M059J (cell line): Measurements from ENCODE around the gene PARP11. TPM values are rescaled to one million over a fixed set of nuclear protein-coding genes. Genes with fewer than 3 reads are reported as not detected.

Source experiments
- DNase-seq: peaks from one replicate; pipeline ENCODE4 v3.0.0-alpha.2; 2012; ENCODE audit warnings: low read depth
- total RNA-seq: library from RNA; depleted of rRNA; stranded (reverse); fragments of >200 nt; shearing (Covaris generic); gene quantifications from 2 replicates; pipeline ENCODE4 v1.2.3, GENCODE V29; 2014

The PARP11 gene
- total RNA-seq, 1 experiment from 2014 or later = 3.1 TPM

DNA sequence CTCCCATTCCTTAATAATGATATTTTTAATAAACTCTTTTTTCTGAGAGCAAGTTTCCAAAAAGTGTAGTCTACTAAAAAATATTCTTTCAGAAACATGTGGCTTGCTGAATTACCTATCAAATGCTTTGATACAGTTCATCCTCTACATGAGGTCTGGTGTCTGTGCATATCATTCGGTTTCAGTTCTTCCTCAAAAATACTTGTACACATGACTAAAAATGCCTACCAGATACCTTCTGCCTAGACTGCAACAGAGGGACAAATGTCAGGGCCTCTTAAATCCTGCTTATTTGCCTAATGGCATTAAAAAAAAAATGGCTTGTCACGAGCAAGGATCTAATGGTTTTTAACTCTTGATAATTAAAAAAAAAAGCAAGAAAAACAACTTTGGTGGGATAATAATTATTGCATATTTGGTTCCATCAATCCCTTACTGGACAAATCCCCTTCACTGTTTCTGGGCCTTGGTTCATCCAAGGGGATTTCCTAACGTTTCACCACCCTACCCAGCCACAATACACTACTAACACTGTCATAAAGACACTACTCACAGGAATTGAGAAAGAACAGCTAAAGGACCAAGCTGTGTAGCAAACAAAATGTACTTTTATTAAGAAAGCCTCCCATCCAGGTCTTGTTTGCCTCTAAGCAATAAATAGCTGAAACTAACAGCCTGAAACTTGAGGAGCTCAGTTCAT lies 45.7 kb downstream of the PARP11 start:
- no peak for DNase-seq

DNA sequence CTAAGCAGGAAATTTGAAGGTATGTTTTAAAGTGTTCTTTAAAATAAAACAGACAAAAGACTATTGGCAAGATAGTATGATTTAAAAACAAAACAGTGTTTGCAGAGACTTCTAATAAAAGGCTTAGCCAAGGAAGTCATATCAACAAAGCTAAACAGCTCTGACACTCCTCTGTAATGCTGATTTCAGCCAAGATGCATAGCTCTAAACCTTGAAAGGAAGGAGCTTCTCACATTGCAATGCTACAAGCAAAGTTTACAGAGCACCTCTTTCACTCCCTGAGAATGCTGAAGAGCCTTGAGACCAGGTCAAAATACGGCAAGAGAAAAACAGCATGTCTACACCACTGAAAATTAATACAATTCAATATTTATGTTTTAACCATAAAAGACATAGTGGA lies 51.8 kb downstream of the PARP11 start:
- DNase-seq = no peak

DNA sequence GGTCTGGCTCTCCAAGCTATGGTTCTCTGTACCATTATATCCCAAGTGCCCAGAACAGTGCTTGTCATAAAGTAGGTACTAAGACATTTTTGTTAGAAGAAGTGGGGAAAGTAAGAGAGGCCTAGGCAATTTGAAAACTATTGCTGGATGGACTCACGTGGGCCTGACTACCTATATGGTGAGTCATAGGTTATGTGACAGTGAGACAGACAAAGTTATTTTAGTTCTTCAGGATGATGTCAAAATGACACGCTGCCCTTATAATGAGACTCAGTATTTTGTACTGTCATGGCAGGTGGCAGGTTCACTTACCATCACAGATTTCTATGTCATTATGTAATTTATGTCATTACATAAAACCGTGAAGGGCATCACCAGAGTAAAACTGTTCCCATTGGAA lies 53.1 kb downstream of the PARP11 start:
- DNase-seq = peak; percentile 54

DNA sequence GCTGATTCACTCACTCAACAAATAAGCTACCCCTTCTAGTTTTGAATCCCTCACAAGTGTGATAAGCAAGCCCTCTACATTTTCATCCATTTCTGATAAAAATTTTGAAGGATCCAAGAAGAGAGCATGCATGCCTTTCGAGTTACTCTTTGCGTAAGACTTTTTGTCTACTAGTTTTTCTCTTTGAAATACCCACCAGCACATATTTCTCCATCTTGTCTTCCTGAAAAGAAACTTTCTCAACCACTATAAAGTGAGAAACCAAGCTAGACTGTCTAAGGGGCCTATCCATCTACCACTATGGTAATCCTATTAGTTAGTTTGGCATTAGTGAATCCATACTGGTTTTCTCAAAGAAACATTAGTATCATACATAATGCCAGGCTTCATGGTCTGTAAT lies 56.9 kb downstream of the PARP11 start:
- DNase-seq = no peak

DNA sequence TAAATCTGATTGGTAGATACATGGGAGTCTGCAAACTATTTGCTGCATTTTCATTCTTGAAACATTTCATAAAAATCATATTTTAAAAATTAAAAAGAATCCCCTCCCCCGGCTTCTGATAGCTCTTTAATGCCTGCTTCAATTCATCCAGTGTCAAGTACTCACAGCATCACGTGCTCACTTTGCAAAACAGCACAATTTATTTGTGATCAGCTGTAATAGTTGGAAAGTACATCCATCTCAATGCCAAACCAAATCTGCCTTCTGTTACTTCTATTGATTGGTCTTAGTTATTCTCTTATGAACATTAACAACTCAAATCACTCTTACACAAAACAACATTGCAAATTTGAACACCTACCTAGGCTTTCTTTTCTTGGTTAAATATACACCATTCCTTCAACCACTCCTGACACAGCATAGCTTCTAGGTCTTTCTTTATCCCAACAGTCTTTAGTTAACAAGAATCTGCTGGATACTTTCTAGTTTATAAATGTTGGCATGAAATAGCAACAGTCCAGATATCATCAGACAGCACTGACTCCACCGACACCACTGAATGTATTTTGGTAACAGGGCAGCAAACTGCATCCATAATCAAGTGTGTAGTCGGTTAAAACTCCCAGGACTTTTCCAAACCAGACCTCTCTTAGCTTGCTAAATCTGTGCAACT lies 58.0 kb downstream of the PARP11 start:
- DNase-seq = no peak

DNA sequence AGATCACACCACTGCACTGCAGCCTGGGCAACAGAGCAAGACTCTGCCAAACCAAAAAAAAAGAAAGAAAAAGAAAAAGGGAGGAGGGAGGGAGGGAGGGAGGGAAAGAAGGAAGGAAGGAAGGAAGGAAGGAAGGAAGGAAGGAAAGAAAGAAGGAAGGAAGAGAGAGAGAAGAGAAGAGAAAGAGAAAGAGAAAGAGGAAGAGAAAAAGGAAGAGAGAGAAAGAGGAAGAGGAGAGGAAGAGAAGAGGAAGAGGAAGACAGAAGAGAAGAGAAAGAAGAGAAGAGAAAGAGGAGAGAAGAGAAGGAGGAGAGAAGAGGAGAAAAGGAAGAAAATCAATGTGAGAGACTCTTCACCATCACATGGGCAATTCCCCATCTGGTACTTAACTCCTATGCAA lies 62.7 kb downstream of the PARP11 start:
- DNase-seq = no peak

DNA sequence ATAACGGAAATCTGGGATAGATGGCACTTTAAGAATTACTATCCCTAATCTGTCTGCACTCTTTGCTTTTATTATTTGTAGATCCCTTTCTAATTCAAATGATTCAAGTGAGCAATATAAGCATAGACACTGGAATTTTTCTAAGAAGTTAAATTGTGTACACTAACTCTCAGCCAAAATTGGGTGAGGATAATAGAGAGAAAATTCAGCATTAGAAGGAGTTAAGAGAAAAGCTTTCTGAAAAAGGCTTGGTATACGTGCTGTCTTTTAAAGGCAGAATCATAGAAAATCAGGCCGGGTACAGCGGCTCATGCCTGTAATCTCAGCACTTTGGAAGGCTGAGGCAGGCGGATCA lies 63.2 kb downstream of the PARP11 start:
- DNase-seq = no peak

DNA sequence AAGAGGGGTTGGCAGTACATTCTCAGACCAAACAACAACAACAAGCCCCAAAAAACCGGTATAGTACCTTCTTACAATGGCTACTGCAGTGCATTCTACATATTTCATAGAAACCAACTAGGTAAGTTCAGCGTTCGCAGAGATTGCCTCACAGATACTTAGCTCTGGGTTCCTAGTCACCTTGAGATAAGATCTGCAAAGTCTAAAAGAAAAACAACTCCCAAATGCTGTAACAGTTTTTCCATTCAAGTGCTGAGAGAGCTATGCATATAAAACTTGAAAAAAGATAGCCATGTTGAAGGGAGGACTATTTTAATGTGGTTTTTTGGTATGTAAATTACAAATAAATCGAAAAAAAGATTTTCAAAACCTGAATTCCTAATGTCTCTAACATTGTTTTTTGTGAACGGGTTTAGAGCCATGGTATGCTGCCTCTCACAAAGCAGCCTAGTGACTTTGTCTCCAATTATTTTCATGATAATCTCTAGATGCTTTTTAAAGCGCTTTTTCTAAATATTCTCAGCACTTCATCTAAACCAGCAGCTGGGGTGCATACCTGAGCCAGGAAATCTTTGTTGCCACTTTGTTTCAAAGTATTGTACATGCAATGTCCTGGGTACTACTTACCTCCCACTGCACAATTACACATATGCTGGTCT lies 63.7 kb downstream of the PARP11 start:
- DNase-seq = peak; percentile 3

DNA sequence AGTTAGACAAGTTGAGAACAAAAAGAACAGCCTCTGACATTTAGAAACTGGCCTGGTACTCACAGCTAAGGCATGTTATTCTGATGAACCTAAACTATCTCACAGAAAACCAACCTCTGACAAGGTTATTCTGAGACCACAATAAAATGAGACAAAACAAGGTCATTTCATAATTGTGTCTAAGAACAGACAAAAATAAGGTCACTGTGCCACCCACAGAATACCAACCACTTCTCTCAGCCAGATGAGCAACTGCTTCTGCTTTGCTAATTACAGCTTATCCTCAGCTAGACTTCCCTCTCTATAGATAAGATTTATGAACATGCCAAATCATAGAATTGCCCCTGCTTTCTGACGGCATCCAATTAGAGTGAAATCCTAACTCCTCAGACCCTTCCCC lies 68.1 kb downstream of the PARP11 start:
- no peak for DNase-seq

DNA sequence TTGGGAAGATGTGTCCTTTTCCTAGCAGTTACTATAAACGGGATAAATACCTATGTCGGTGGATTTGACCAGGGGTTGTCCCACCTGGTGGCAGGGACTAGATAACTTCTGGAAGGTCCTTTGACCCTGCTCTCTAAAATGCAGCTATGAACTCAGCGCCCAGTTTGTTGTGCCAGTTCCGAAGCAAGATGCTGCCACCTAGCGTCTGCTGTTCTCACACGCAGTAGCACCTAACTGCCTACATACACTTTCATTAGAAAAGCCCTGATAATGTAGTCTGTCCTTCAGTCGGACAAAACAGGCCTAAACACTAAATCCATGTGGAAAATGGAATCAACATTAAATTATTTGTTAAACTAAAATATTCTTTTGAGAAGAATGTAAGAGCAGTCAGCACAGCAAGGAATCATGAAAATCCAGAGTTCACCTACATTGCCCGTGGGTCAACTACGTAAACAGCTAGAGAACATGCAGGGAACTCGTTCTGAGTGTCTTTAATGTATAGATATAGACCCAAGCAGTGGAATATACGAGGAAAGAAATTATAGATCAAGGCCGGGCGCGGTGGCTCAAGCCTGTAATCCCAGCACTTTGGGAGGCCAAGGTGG lies 69.2 kb downstream of the PARP11 start:
- peak; percentile 55 for DNase-seq

DNA sequence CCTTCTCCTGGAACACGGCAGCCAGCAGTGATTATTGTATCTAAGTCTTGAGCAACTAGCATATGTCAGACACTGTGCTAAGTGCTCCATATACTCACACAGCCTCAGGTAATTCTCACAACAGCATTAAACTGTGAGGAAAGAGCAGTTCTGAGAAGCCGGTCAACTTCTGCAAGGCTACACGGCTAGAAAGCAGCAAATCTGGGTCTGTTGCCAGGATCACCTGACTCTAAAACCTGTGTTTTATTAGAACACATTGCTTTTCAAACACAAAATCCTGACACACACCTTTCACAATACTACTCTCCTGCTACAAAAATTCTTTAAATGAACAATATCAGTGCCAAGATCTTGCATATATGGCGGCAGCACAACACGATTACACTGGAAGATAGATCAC lies 70.5 kb downstream of the PARP11 start:
- DNase-seq = no peak

DNA sequence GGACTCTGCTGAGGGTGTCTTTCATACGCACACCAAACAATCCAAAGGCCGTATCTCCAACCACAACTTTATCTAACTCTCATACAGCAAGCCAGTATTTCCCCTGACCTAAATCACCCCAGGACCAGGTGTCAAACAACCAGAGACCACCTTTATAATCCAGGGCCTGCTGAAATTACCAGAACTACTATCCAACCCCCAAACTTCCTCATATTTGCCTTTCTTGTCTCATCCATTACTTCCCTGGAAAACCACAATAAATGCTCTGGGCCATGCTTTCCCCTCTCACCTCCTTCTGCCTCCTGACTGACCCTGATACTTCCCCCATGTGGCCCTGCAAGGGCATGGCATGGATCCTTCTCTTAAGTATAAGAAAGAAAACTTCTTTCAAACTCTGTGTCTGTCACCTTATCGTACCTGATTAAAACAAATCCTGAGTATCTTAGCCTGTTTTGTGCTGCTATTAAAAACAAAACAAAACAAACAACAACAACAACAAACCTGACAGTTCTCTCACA lies 75.6 kb downstream of the PARP11 start:
- no peak for DNase-seq

DNA sequence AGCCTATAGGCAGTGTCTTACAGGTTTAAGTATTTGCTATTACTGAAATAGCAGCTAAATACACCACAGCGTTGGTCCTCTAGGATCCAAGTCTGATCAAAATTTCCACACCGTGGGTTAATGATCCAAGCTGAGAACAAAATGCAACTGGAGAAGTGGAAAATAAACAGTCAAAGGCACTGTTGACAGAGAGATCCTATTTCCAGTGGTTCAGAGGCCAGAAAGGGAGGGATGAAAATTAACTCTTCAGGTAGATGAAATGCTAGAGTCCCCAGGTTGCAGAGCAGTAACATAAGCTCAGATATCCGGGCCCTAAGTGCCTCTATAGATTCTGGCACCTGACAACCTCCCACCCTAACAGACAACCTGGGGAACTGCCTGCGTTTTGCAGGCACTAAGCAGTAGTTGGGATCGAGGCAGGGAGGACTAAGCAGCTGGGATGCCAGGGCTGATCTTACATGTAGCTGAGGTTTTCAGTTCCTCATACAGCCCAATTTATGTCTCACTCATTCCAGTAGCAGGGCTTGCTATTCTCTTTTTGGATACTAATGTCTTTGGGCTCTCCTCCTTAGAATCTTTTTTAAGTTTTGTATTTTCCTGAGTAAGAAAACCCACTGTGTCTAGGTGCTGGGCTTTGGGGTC lies 77.6 kb downstream of the PARP11 start:
- DNase-seq = no peak

DNA sequence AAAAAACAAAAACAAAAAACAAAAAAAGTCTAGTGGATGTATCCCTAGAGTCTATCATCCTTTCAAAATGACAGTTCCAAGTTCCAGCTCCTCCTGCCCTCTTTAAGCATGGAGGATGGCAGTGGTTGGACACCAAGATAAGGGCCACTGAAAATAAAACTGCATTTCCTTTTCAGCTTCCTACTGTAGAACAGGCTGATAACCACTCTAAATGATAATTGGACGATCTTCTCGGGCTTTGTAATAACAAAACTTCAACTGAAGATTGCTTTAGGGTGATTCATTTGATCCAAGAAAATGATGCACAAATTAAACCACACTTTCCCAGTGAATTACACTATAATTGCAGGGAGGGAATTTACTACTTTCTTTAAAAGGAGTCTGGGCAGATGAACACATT lies 78.1 kb downstream of the PARP11 start:
- peak; percentile 4 for DNase-seq

DNA sequence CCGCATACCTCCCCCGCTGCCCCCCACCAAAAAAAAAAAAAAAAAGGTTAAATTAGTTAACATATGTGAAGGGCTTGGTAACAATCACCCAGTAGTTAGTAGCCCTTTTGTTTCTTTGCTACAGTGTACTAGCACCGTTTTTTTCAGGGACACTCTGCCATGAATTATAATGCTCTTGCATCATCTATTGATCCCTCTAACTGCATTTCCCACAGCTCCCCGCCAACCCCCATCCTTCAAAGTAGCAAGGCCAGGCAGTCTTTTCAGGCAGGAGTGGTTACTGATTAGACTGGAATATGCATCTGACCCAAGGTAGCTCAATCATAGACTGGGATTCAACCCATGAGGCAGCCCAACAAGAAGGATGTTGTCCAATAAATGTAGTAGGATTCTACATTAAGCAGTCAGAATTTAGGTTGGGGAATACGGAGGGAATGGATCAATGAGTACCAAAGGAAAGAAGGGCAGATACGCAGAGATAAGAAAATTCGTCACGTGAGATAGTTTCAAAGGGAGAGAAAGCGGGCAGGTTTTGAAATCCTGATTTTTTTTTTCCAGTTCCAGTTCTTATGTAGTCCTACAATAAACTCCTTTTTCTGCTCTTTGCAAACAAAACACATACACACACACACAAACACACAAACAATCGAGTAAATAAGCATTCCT lies 80.4 kb downstream of the PARP11 start:
- no peak for DNase-seq

DNA sequence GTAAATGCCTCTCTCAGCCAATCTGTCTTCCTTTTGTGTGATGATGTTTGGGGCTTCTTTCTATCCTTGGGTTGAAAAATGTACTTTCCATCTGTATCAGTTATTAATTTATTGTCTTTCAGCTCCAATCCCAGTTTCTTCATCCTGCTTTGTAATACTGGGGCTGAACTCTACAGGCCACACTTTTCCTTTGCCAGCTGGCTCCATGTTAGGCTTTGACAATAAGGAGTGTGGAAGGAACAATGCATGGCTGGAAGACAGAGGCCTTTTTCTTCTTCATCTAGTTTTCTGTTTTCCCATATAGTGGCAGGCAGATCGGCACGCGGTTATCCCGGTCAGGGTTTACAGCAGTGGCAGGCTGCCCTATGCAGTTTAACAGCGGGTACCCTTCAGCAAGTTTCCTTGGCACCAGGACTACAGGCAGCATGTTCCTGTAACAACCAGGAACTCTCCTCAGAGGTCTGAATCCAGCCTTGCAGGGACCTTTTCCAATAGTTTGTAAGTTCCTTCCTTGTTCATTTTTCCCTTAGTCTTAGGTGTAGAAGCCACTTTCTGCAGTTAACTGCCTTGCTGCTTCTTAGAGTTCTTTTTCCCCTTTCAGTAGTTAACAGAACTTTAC lies 81.8 kb downstream of the PARP11 start:
- DNase-seq = no peak

DNA sequence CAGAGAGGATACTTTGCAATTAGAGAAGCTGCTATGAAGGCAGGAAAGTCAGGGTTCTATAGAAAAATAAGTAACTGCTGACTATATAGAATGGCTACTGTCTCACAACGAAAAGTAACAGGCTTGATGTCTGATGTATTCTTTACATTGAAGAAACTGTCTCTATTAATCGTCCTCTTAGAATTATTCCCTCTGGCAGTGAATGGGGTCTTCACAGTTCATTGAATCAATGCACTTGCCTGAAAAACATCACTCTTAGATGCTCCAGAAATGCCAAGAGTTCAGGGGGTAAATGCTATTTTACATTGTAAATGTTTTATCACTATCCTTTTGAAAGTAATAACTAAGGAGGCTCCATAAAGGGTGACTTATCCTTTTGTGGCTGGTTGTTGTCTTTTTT lies 82.6 kb downstream of the PARP11 start:
- DNase-seq = no peak

DNA sequence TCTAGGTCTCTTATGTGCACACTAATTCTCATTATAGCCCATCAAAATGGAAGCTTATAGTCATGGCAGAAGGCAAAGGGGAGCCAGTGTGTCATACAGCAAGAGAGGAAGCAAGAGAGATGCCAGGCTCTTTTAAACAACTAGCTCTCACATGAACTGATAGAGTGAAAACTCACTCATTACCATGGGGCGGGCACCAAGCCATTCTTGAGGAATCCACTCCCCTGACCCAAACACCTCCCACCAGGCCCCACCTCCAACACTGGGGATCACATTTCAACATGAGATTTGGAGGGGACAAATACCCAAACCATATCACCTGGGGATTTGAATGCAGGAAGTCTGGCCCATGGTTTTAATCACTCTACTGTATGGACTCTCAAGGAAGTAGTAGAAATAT lies 83.4 kb downstream of the PARP11 start:
- no peak for DNase-seq

DNA sequence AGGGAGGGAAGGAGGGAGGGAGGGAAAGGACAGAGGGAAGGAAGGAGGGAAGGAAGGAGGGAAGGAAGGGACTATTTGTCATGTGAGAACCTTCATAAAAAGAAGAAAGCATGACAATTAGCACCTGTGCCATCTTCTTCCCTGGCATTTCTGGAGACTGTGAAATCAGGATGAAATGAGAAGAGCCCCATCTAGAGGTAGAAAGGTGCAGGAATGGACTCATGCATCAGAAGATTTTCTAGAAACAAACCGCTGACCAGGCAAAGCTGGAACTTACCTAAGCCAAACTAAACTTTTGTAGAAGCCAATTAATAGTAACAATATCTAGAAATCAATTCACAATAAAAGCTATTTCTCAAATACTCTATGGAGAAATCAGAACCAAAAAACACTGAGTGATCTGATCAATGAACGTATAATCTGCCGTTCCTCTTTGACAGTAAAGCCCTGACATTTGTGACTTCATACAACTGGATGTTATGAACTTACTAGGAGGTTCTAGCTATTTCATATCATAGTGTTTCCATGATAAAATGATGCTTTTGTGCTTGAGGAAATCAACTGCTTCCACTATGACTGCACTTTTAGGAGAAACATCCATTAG lies 95.9 kb downstream of the PARP11 start:
- peak; percentile 32 for DNase-seq

DNA sequence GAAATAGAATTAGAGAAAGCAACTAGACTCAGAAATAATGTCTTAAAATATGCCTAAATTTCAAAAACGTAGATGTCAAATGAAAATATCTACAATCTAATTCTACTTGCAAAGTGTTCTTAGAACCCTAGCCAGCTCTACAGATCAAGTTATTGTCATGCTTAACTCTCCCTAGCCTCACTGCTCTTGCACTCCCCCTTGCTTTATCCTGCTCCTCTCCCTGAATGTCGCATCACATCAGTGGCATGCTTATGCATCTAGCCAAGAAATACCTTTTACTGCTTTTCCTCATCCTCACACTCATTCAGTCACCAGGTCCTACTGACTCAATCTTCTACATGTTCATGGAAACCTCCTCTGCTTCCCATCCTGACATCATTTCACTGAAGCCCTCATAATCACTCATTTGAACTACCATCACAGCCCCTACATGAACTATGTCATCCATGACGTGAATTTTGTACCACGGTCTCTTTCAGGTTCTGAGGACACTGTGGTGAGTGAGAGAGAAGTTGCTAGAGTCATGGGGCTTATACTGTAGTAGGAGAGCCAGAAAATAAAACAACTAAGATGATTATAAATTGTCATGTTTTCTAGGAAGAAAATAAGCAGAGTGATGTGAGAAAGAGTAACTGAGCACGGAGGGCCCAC lies 97.7 kb downstream of the PARP11 start:
- no peak for DNase-seq
